H1 (cell line): ENCODE results near the gene RHEX. TPM values are rescaled to one million over a fixed set of nuclear protein-coding genes. Genes with fewer than 3 reads are reported as not detected.
"Not testable (repeated sequence)": the region's sequence is repeated elsewhere in the genome, so short reads cannot be mapped to it uniquely, and the experiment has no call there.

Experiments used
- CTCF ChIA-PET: fragments of 300-600 bp; sonication (Branson Sonifier 250); formaldehyde crosslinking; loops from one replicate; lab custom pipeline; 2021; ENCODE audit not compliant: partially characterized antibody; lab: Charles Lee
- POLR2A ChIA-PET: fragments of 300-600 bp; sonication (Branson Sonifier 250); formaldehyde crosslinking; loops from one replicate; lab custom pipeline; 2021; ENCODE audit warnings: inconsistent platforms; ENCODE audit not compliant: partially characterized antibody; lab: Charles Lee
- DNase-seq, 2 experiments: peaks; one replicate each; pipeline versions ENCODE4 v3.0.0 to v3.0.0-alpha.2; 2010 to 2022; ENCODE audit warnings: low spot score in 2 of 2, low read depth in 1 of 2, mixed read lengths in 1 of 2
- FAIRE-seq: peaks from 2 replicates; lab custom pipeline; 2011; peaks lifted over from hg19 to GRCh38; lab: Jason Lieb, UNC
- H2AFZ ChIP-seq: 2 replicates; pipeline ENCODE4 v1.8.1; 2012; ENCODE audit warnings: low read length, inconsistent platforms
- H2AK5ac ChIP-seq: 2 replicates; pipeline ENCODE4 v1.6.1; 2013; ENCODE audit warnings: low read depth, low read length
- H2BK120ac ChIP-seq: replicated peaks from 2 replicates; pipeline ENCODE3; 2013; ENCODE audit warnings: low read depth, low read length, inconsistent platforms
- H2BK12ac ChIP-seq: 2 replicates; pipeline ENCODE4 v1.6.1; 2013; ENCODE audit warnings: low read depth, low read length
- H2BK15ac ChIP-seq: 2 replicates; pipeline ENCODE4 v1.6.1; 2013; ENCODE audit warnings: low read length
- H2BK20ac ChIP-seq: 2 replicates; pipeline ENCODE4 v1.6.1; 2013; ENCODE audit warnings: low read length
- H2BK5ac ChIP-seq: 2 replicates; pipeline ENCODE4 v1.6.1; 2013; ENCODE audit warnings: low read depth, low read length
- H3K14ac ChIP-seq: 2 replicates; pipeline ENCODE4 v1.6.1; 2013; ENCODE audit warnings: inconsistent platforms; ENCODE audit not compliant: insufficient read length
- H3K18ac ChIP-seq: 2 replicates; pipeline ENCODE4 v1.6.1; 2013; ENCODE audit warnings: low read length; ENCODE audit errors: extremely low read depth
- H3K23ac ChIP-seq: 2 replicates; pipeline ENCODE4 v1.6.1; 2013; ENCODE audit warnings: inconsistent platforms; ENCODE audit not compliant: insufficient read length
- H3K23me2 ChIP-seq: 2 replicates; pipeline ENCODE4 v1.6.1; 2013; ENCODE audit warnings: low read depth, low read length
- H3K27ac ChIP-seq: 2 replicates; pipeline ENCODE4 v1.6.1; 2011; ENCODE audit warnings: low read depth, low read length, inconsistent platforms
- H3K27me3 ChIP-seq, 4 experiments: replicated peaks in 1 of 4; 1 replicate in 1 of 4; 2 replicates in 3 of 4; pipeline versions ENCODE4 v1.6.1 to v1.8.1; 2011 to 2013; ENCODE audit warnings: low read length in 3 of 4, mild to moderate bottlenecking in 3 of 4, inconsistent platforms in 2 of 4, mixed read lengths in 2 of 4, moderate library complexity in 1 of 4; ENCODE audit not compliant: control insufficient read depth in 3 of 4, insufficient read depth in 3 of 4; ENCODE audit errors: extremely low read depth in 1 of 4
- H3K36me3 ChIP-seq, 4 experiments: 2 replicates each; pipeline versions ENCODE4 v1.6.1 to v1.8.1; 2011 to 2013; ENCODE audit warnings: mild to moderate bottlenecking in 4 of 4, low read length in 3 of 4, moderate library complexity in 2 of 4, control low read depth in 1 of 4, inconsistent platforms in 1 of 4; ENCODE audit not compliant: insufficient read depth in 4 of 4, control insufficient read depth in 2 of 4
- H3K4ac ChIP-seq: replicated peaks from 2 replicates; pipeline ENCODE3; 2013; ENCODE audit warnings: low read length, low read depth, mixed read lengths, inconsistent platforms; ENCODE audit not compliant: insufficient read length
- H3K4me1 ChIP-seq, 4 experiments: replicated peaks in 1 of 4; 1 replicate in 1 of 4; 2 replicates in 3 of 4; pipeline versions ENCODE4 v1.6.1 to v1.8.1; 2011 to 2013; ENCODE audit warnings: low read length in 3 of 4, inconsistent platforms in 2 of 4, mixed read lengths in 1 of 4; ENCODE audit not compliant: insufficient read depth in 4 of 4, control insufficient read depth in 3 of 4
- H3K4me2 ChIP-seq, 2 experiments: 2 replicates each; pipeline versions ENCODE4 v1.6.1 to v1.8.1; 2011 to 2013; ENCODE audit warnings: low read depth in 2 of 2, low read length in 2 of 2, control low read depth in 1 of 2, inconsistent platforms in 1 of 2, mild to moderate bottlenecking in 1 of 2; ENCODE audit not compliant: insufficient read depth in 1 of 2
- H3K4me3 ChIP-seq, 4 experiments: fragments of 200-600, 300-600 bp in 1 of 4; sonication (generic), shearing (Covaris generic), sonication (Bioruptor Twin) in 1 of 4; 2 replicates each; pipeline versions ENCODE4 v1.5.1 to v1.8.1; 2011 to 2016; ENCODE audit warnings: low read length in 4 of 4, low read depth in 3 of 4, control low read depth in 2 of 4, inconsistent platforms in 2 of 4, mild to moderate bottlenecking in 2 of 4, mixed read lengths in 1 of 4, moderate library complexity in 1 of 4; ENCODE audit not compliant: insufficient read depth in 2 of 4; ENCODE audit errors: extremely low read depth in 1 of 4
- H3K56ac ChIP-seq: replicated peaks from 2 replicates; pipeline ENCODE3; 2013; ENCODE audit warnings: low read depth, mild to moderate bottlenecking, mixed read lengths, low read length, inconsistent platforms; ENCODE audit not compliant: insufficient read length
- H3K79me1 ChIP-seq: 2 replicates; pipeline ENCODE4 v1.6.1; 2013; ENCODE audit warnings: low read depth, low read length, control low read depth
- H3K79me2 ChIP-seq, 2 experiments: 2 replicates each; pipeline versions ENCODE4 v1.6.1 to v1.8.1; 2012 to 2013; ENCODE audit warnings: low read length in 2 of 2, mild to moderate bottlenecking in 2 of 2, inconsistent platforms in 1 of 2; ENCODE audit not compliant: insufficient read depth in 2 of 2, control insufficient read depth in 1 of 2
- H3K9ac ChIP-seq, 4 experiments: replicated peaks in 1 of 4; 1 replicate in 1 of 4; 2 replicates in 3 of 4; pipeline versions ENCODE4 v1.6.1 to v1.8.1; 2011 to 2013; ENCODE audit warnings: low read depth in 3 of 4, low read length in 3 of 4, control low read depth in 2 of 4, mild to moderate bottlenecking in 2 of 4, moderate library complexity in 2 of 4, inconsistent platforms in 1 of 4; ENCODE audit errors: extremely low read depth in 1 of 4
- H3K9me3 ChIP-seq, 2 experiments: 2 replicates each; pipeline versions ENCODE4 v1.6.1 to v1.8.1; 2012 to 2013; ENCODE audit warnings: mild to moderate bottlenecking in 2 of 2, moderate library complexity in 2 of 2, control low read depth in 1 of 2, inconsistent platforms in 1 of 2, low read depth in 1 of 2, low read length in 1 of 2, mixed read lengths in 1 of 2; ENCODE audit not compliant: insufficient read depth in 2 of 2
- H4K20me1 ChIP-seq, 2 experiments: replicated peaks in 1 of 2; 2 replicates each; pipeline versions ENCODE3 to v1.8.1; 2011 to 2013; ENCODE audit warnings: inconsistent platforms in 2 of 2, low read length in 2 of 2, mild to moderate bottlenecking in 1 of 2; ENCODE audit not compliant: insufficient read depth in 2 of 2, control insufficient read depth in 1 of 2
- H4K5ac ChIP-seq: 2 replicates; pipeline ENCODE4 v1.6.1; 2013; ENCODE audit warnings: low read length, low read depth, mixed read lengths, inconsistent platforms; ENCODE audit not compliant: insufficient read length
- H4K8ac ChIP-seq: 2 replicates; pipeline ENCODE4 v1.8.0; 2013; ENCODE audit warnings: mild to moderate bottlenecking, moderate library complexity, low read length, inconsistent platforms; ENCODE audit not compliant: insufficient read depth; ENCODE audit errors: extremely low read depth
- H4K91ac ChIP-seq: replicated peaks from 2 replicates; pipeline ENCODE3; 2013; ENCODE audit warnings: low read length, mixed read lengths, inconsistent platforms; ENCODE audit not compliant: insufficient read length
- WGBS, 2 experiments: shearing (Covaris generic) in 1 of 2; methylation state at CpG; one replicate each; pipeline versions ENCODE4 v1.1.6 to v1.1.7; 2013 to 2015; ENCODE audit warnings: low lambda C conversion rate in 2 of 2, mixed read lengths in 2 of 2, inconsistent platforms in 1 of 2, low coverage in 1 of 2, missing lambda C conversion rate in 1 of 2; ENCODE audit not compliant: insufficient replicate concordance in 2 of 2, insufficient coverage in 1 of 2, insufficient read length in 1 of 2; ENCODE audit errors: extremely low coverage in 1 of 2, missing lambda C conversion rate in 1 of 2; 5-methylcytosine and 5-hydroxymethylcytosine counted together
- long read RNA-seq, 2 experiments: library from RNA in 1 of 2; library from capped mRNA in 1 of 2; stranded (forward); transcript quantifications; one replicate each; pipeline ENCODE4 v2.0.0, GENCODE V29; 2021; ENCODE audit warnings: inconsistent platforms in 1 of 2
- polyA minus RNA-seq, 3 experiments: library from RNA; depleted of rRNA, polyadenylated mRNA; stranded (reverse); fragments of >200 nt; gene quantifications; 1 replicate in 2 of 3; 2 replicates in 1 of 3; pipeline ENCODE4 v1.2.3, GENCODE V29; 2011
- polyA plus RNA-seq, 7 experiments: library from polyadenylated mRNA; depleted of rRNA in 3 of 7; stranded (reverse) in 5 of 7; unstranded in 2 of 7; fragments of >200 nt in 5 of 7; fragments of 200-250 nt in 2 of 7; gene quantifications; 1 replicate in 5 of 7; 2 replicates in 1 of 7; 4 replicates in 1 of 7; pipeline versions ENCODE4 v1.2.1 to v1.2.3, GENCODE V29; 2011 to 2013; ENCODE audit warnings: missing spikeins in 2 of 7, mixed read lengths in 2 of 7
- total RNA-seq: library from RNA; stranded (reverse); fragmentation: NEBNext Ultra II Directional; extraction: Animal tissue kit (Norgen Biotek cat#: 25700); gene quantifications from 2 replicates; pipeline ENCODE4 v1.2.1, GENCODE V29; 2021

Gene RHEX, protein sequence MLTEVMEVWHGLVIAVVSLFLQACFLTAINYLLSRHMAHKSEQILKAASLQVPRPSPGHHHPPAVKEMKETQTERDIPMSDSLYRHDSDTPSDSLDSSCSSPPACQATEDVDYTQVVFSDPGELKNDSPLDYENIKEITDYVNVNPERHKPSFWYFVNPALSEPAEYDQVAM
- total RNA-seq (not detected in 2 replicates), polyA plus RNA-seq (2011; rRNA removed) (not detected in 2 replicates), polyA minus RNA-seq (2011; rRNA and poly(A)+ RNA removed) (not detected in 2 replicates)
- not detected for polyA plus RNA-seq (2011; cell fraction: cytosol; rRNA removed)
- polyA plus RNA-seq (2011; cell fraction: nucleus; rRNA removed) = not detected
- polyA plus RNA-seq (2012, experiment 1 of 2) = not detected in 4 replicates
- not detected for polyA plus RNA-seq (2012, experiment 2 of 2)
- polyA plus RNA-seq (2013, experiment 1 of 2) = not detected
- not detected for polyA plus RNA-seq (2013, experiment 2 of 2)
- polyA minus RNA-seq (2011; cell fraction: cytosol; rRNA and poly(A)+ RNA removed) = not detected
- not detected for polyA minus RNA-seq (2011; cell fraction: nucleus; rRNA and poly(A)+ RNA removed)
- long read RNA-seq, experiment 1 = 0 reads
- long read RNA-seq, experiment 2 = 0 reads

DNA sequence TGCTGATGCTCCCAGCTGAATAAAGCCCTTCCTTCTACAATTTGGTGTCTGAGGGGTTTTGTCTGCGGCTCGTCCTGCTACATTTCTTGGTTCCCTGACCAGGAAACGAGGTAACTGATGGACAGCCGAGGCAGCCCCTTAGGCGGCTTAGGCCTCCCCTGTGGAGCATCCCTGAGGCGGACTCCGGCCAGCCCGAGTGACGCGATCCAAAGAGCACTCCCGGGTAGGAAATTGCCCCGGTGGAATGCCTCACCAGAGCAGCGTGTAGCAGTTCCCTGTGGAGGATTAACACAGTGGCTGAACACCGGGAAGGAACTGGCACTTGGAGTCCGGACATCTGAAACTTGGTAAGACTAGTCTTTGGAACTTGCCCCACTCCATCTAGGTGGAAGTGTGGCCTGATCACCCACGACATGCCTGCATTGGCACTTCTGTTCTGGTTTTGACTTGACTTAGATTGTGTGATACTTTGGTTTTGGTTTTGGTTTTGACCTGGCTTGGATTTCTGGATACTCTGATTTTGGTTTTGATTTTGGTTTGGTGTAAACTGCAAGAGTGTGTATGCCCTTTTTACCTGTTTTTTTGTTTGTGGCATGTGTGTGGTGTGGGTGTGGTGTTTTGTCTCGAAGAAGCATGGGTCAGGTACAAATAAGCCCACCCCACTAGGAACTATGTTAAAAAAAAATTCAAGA lies at the start of gene RHEX:
RHEX (plus strand) TSS at position 255 of the 692 bp plus-strand sequence. CDS start 44,656 bp downstream, outside the sequence.
- DNase-seq, H3K79me1 ChIP-seq, H4K91ac ChIP-seq, H3K18ac ChIP-seq, H3K9ac ChIP-seq, H4K5ac ChIP-seq, H3K4ac ChIP-seq, H2BK5ac ChIP-seq, H3K36me3 ChIP-seq, H3K4me2 ChIP-seq, H4K20me1 ChIP-seq, H3K79me2 ChIP-seq, H4K8ac ChIP-seq, H3K23ac ChIP-seq, H3K23me2 ChIP-seq, H2BK120ac ChIP-seq, FAIRE-seq, H2AK5ac ChIP-seq, POLR2A ChIA-PET, H3K27ac ChIP-seq, H3K56ac ChIP-seq, H3K27me3 ChIP-seq, H2BK12ac ChIP-seq, H3K4me3 ChIP-seq, H3K14ac ChIP-seq, H2BK20ac ChIP-seq, H2AFZ ChIP-seq, H3K9me3 ChIP-seq, H2BK15ac ChIP-seq, H3K4me1 ChIP-seq: not testable (repeated sequence)
- CTCF ChIA-PET = interaction anchor here (0.6 kb wide), 1 partner anchor 31 kb away, joined by 3 read pairs; no protein-coding TSS in a partner anchor
- 90% methylated on average over 17 of the region's 17 CpGs; no CpG with 5 or more reads in 1 of the 2 experiments for WGBS, 2 experiments
